Measurements from ENCODE around the gene SYTL2.

DNA sequence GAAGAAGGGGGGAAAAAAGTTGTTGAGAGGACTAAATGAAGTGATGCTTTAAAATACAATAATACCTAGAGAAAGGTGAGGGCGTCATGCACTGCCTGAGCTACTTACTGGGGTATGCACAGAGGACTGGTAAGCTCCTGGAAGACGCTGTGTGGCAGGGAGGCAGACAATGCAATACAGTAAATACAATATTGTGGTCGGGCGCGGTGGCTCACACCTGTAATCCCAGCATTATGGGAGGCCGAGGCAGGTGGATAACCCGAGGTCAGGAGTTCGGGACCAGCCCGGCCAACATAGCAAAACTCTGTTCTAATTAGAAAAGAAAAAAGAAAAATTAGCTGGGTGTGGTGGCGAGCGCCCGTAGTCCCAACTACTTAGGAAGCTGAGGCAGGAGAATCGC is 683 bp upstream of the SYTL2 start:
- TF ChIP-seq, protein P1, sequence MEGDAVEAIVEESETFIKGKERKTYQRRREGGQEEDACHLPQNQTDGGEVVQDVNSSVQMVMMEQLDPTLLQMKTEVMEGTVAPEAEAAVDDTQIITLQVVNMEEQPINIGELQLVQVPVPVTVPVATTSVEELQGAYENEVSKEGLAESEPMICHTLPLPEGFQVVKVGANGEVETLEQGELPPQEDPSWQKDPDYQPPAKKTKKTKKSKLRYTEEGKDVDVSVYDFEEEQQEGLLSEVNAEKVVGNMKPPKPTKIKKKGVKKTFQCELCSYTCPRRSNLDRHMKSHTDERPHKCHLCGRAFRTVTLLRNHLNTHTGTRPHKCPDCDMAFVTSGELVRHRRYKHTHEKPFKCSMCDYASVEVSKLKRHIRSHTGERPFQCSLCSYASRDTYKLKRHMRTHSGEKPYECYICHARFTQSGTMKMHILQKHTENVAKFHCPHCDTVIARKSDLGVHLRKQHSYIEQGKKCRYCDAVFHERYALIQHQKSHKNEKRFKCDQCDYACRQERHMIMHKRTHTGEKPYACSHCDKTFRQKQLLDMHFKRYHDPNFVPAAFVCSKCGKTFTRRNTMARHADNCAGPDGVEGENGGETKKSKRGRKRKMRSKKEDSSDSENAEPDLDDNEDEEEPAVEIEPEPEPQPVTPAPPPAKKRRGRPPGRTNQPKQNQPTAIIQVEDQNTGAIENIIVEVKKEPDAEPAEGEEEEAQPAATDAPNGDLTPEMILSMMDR (IDR thresholded peaks at IDR 0.05), result no peak
- no peak for TF ChIP-seq POLR2AphosphoS5 (IDR thresholded peaks at IDR 0.05; ENCODE audit: low read depth, low read length)

Data from Panc1 (cell line).